H9 (cell line): Measurements from ENCODE around the gene ANGPTL5. TPM values are rescaled to one million over a fixed set of nuclear protein-coding genes. Genes with fewer than 3 reads are reported as not detected.

ENCODE experiments used
- DNase-seq: peaks from one replicate; pipeline ENCODE4 v3.0.0-alpha.2; 2017
- H2AFZ ChIP-seq: one replicate; pipeline ENCODE4 v1.6.1; 2013; ENCODE audit warnings: mild to moderate bottlenecking, low read length, control low read depth, moderate library complexity
- H2AK5ac ChIP-seq: 2 replicates; pipeline ENCODE4 v1.6.1; 2013; ENCODE audit warnings: low read length, control low read depth, mixed read lengths; ENCODE audit not compliant: insufficient read length
- H2BK120ac ChIP-seq: one replicate; pipeline ENCODE4 v1.6.1; 2013; ENCODE audit warnings: low read depth, mild to moderate bottlenecking, low read length, control low read depth, inconsistent platforms; ENCODE audit not compliant: poor library complexity, severe bottlenecking
- H2BK12ac ChIP-seq: 2 replicates; pipeline ENCODE4 v1.6.1; 2013; ENCODE audit warnings: low read length, control low read depth, mixed read lengths, low read depth; ENCODE audit not compliant: insufficient read length
- H2BK15ac ChIP-seq: 2 replicates; pipeline ENCODE4 v1.6.1; 2013; ENCODE audit warnings: low read depth, low read length, control low read depth
- H2BK20ac ChIP-seq: one replicate; pipeline ENCODE4 v1.6.1; 2013; ENCODE audit warnings: low read depth, mild to moderate bottlenecking, low read length, control low read depth, inconsistent platforms; ENCODE audit not compliant: poor library complexity, severe bottlenecking
- H2BK5ac ChIP-seq: 2 replicates; pipeline ENCODE4 v1.6.1; 2013; ENCODE audit warnings: low read length, control low read depth, mixed read lengths; ENCODE audit not compliant: insufficient read length
- H3K14ac ChIP-seq: 2 replicates; pipeline ENCODE4 v1.6.1; 2013; ENCODE audit warnings: low read length, control low read depth; ENCODE audit not compliant: insufficient read depth
- H3K18ac ChIP-seq: 2 replicates; pipeline ENCODE4 v1.6.1; 2013; ENCODE audit warnings: low read depth, mild to moderate bottlenecking, mixed read lengths, low read length, control low read depth; ENCODE audit not compliant: insufficient read length
- H3K23ac ChIP-seq: 2 replicates; pipeline ENCODE4 v1.6.1; 2013; ENCODE audit warnings: low read length, control low read depth, mixed read lengths, low read depth; ENCODE audit not compliant: insufficient read length
- H3K23me2 ChIP-seq: 2 replicates; pipeline ENCODE4 v1.6.1; 2013; ENCODE audit warnings: low read depth, mild to moderate bottlenecking, mixed read lengths, low read length, control low read depth; ENCODE audit not compliant: insufficient read length, poor library complexity, severe bottlenecking
- H3K27ac ChIP-seq: 2 replicates; pipeline ENCODE4 v1.5.1; 2013; ENCODE audit warnings: low read length, control low read depth, mixed read lengths, low read depth; ENCODE audit not compliant: insufficient read length
- H3K27me3 ChIP-seq: 2 replicates; pipeline ENCODE4 v1.6.1; 2013; ENCODE audit warnings: low read length, control low read depth, inconsistent platforms; ENCODE audit not compliant: insufficient read depth
- H3K4ac ChIP-seq: 2 replicates; pipeline ENCODE4 v1.6.1; 2013; ENCODE audit warnings: low read depth, mild to moderate bottlenecking, control low read depth, inconsistent platforms, low read length, moderate library complexity
- H3K4me1 ChIP-seq: 2 replicates; pipeline ENCODE4 v1.6.1; 2013; ENCODE audit warnings: low read length, control low read depth, inconsistent platforms; ENCODE audit not compliant: insufficient read depth
- H3K4me2 ChIP-seq: 2 replicates; pipeline ENCODE4 v1.6.1; 2013; ENCODE audit warnings: low read length, control low read depth, mixed read lengths; ENCODE audit not compliant: insufficient read length, insufficient read depth
- H3K56ac ChIP-seq: 2 replicates; pipeline ENCODE4 v1.6.1; 2013; ENCODE audit warnings: low read depth, mild to moderate bottlenecking, mixed read lengths, low read length, control low read depth; ENCODE audit not compliant: insufficient read length
- H3K79me1 ChIP-seq: 2 replicates; pipeline ENCODE4 v1.6.1; 2013; ENCODE audit warnings: low read depth, mild to moderate bottlenecking, moderate library complexity, low read length, control low read depth, inconsistent platforms; ENCODE audit not compliant: insufficient read depth, poor library complexity, severe bottlenecking
- H3K79me2 ChIP-seq: 2 replicates; pipeline ENCODE4 v1.6.1; 2013; ENCODE audit warnings: low read length, control low read depth, inconsistent platforms; ENCODE audit not compliant: insufficient read depth
- H3K9ac ChIP-seq: 2 replicates; pipeline ENCODE4 v1.6.1; 2013; ENCODE audit warnings: low read length, control low read depth, mixed read lengths; ENCODE audit not compliant: insufficient read length; ENCODE audit errors: extremely low read depth
- H3K9me3 ChIP-seq: one replicate; pipeline ENCODE4 v1.6.1; 2013; ENCODE audit warnings: low read depth, low read length, inconsistent platforms; ENCODE audit not compliant: control insufficient read depth
- H3T11ph ChIP-seq: one replicate; pipeline ENCODE4 v1.6.1; 2013; ENCODE audit warnings: mild to moderate bottlenecking, low read length, control low read depth, inconsistent platforms
- H4K20me1 ChIP-seq: one replicate; pipeline ENCODE4 v1.6.1; 2013; ENCODE audit not compliant: control insufficient read depth, insufficient read length, insufficient read depth
- H4K5ac ChIP-seq: 2 replicates; pipeline ENCODE4 v1.6.1; 2013; ENCODE audit warnings: low read depth, mild to moderate bottlenecking, mixed read lengths, low read length, control low read depth; ENCODE audit not compliant: insufficient read length
- H4K8ac ChIP-seq: replicated peaks from 2 replicates; pipeline ENCODE4 v1.6.1; 2013; ENCODE audit warnings: low read length, control low read depth, mixed read lengths, low read depth; ENCODE audit not compliant: insufficient read length
- H4K91ac ChIP-seq: 2 replicates; pipeline ENCODE4 v1.6.1; 2013; ENCODE audit warnings: low read depth, mild to moderate bottlenecking, moderate library complexity, mixed read lengths, low read length, control low read depth; ENCODE audit not compliant: insufficient read length
- H3K27ac Mint-ChIP-seq, 3 experiments: 2 replicates in 2 of 3; 3 replicates in 1 of 3; pipeline ENCODE4 v1.8.0; 2020 to 2021; ENCODE audit warnings: mixed read lengths in 3 of 3, mild to moderate bottlenecking in 1 of 3, moderate library complexity in 1 of 3
- H3K27me3 Mint-ChIP-seq: 2 replicates; pipeline ENCODE4 v1.8.0; 2021; ENCODE audit warnings: low read depth, mild to moderate bottlenecking, moderate library complexity, mixed read lengths
- H3K36me3 Mint-ChIP-seq, 3 experiments: 2 replicates in 2 of 3; 3 replicates in 1 of 3; pipeline ENCODE4 v1.8.0; 2020 to 2021; ENCODE audit warnings: low read depth in 3 of 3, mixed read lengths in 3 of 3; ENCODE audit not compliant: insufficient read depth in 1 of 3
- H3K4me1 Mint-ChIP-seq, 2 experiments: 2 replicates each; pipeline ENCODE4 v1.8.0; 2020; ENCODE audit warnings: mixed read lengths in 2 of 2
- H3K4me3 Mint-ChIP-seq, 2 experiments: 2 replicates in 1 of 2; 3 replicates in 1 of 2; pipeline ENCODE4 v1.8.0; 2020 to 2021; ENCODE audit warnings: mild to moderate bottlenecking in 2 of 2, mixed read lengths in 2 of 2, moderate library complexity in 1 of 2
- H3K9me3 Mint-ChIP-seq, 2 experiments: 2 replicates in 1 of 2; 3 replicates in 1 of 2; pipeline ENCODE4 v1.8.0; 2020; ENCODE audit warnings: mild to moderate bottlenecking in 2 of 2, mixed read lengths in 2 of 2, moderate library complexity in 1 of 2
- WGBS: extraction: QIAGEN DNeasy Blood & Tissue Kit; methylation state at CpG from one replicate; pipeline ENCODE4 v1.1.7; 2013; ENCODE audit warnings: missing lambda C conversion rate, low lambda C conversion rate, mixed read lengths; ENCODE audit not compliant: insufficient read length; ENCODE audit errors: extremely low coverage; 5-methylcytosine and 5-hydroxymethylcytosine counted together
- total RNA-seq: library from RNA; stranded (reverse); gene quantifications from 2 replicates; pipeline ENCODE4 v1.2.1, GENCODE V29; 2021
- TF ChIP-seq, protein P1 (sequence below): fragments of 200-600 bp; sonication (generic); conservative IDR thresholded peaks from 3 replicates; pipeline ENCODE4 v1.8.0; 2021; ENCODE audit warnings: antibody characterized with exemption, mild to moderate bottlenecking

Gene ANGPTL5
- total RNA-seq, 1 experiment from 2014 or later: not detected

DNA sequence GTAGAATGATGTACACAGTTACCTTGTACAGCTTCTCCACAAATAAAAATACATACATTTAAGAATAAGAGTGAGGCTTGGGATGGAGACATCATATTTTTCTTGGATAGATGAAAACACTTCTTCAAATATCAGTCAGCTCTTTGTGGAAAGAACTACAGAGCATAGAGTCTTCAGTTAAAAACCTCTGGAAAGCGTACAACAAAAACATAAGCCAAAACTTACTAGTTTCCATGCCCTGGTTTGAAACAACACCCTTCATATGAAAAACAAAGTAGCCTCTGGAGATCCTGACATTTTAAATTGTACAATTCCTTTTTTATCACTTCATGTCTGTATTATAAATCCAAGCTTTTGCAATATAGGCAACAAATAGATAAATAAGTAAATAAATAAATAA lies 8.5 kb downstream of the ANGPTL5 start:
- H3K9ac ChIP-seq: no peak overlapping the region
- H3T11ph ChIP-seq: no peak overlapping the region
- H3K14ac ChIP-seq: no peak overlapping the region
- Mint-ChIP-seq H3K4me1 (no peaks in the 10 kb centered on the region; a peak in 1 of 4 replicates), H3K27ac (no peak overlapping the region), H3K27me3 (no peaks in the 10 kb centered on the region), H3K9me3 (no peaks in the 10 kb centered on the region), H3K36me3 (no peaks in the 10 kb centered on the region), H3K4me3 (no peak overlapping the region)
- no peak overlapping the region for H3K27ac ChIP-seq
- no peaks in the 10 kb centered on the region for H4K20me1 ChIP-seq
- TF ChIP-seq, protein P1, sequence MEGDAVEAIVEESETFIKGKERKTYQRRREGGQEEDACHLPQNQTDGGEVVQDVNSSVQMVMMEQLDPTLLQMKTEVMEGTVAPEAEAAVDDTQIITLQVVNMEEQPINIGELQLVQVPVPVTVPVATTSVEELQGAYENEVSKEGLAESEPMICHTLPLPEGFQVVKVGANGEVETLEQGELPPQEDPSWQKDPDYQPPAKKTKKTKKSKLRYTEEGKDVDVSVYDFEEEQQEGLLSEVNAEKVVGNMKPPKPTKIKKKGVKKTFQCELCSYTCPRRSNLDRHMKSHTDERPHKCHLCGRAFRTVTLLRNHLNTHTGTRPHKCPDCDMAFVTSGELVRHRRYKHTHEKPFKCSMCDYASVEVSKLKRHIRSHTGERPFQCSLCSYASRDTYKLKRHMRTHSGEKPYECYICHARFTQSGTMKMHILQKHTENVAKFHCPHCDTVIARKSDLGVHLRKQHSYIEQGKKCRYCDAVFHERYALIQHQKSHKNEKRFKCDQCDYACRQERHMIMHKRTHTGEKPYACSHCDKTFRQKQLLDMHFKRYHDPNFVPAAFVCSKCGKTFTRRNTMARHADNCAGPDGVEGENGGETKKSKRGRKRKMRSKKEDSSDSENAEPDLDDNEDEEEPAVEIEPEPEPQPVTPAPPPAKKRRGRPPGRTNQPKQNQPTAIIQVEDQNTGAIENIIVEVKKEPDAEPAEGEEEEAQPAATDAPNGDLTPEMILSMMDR: no peak
- no peak overlapping the region for H2BK15ac ChIP-seq
- no peak overlapping the region for H3K23ac ChIP-seq
- H3K9me3 ChIP-seq: no peaks in the 10 kb centered on the region
- WGBS: no CpG with 5 or more reads among the region's 1 CpG
- no peak overlapping the region for H3K56ac ChIP-seq
- no peak overlapping the region for H2BK20ac ChIP-seq
- no peak overlapping the region for H4K5ac ChIP-seq
- H3K27me3 ChIP-seq: no peaks in the 10 kb centered on the region
- H3K4ac ChIP-seq: no peak overlapping the region
- H4K91ac ChIP-seq: no peak overlapping the region
- H2AK5ac ChIP-seq: no peak overlapping the region
- no peak overlapping the region for H2BK12ac ChIP-seq
- H2BK5ac ChIP-seq: no peak overlapping the region
- H2BK120ac ChIP-seq: no peak overlapping the region
- H3K79me1 ChIP-seq: no peaks in the 10 kb centered on the region
- no peak overlapping the region for H3K18ac ChIP-seq
- no peak overlapping the region for H3K4me2 ChIP-seq
- H2AFZ ChIP-seq: no peak overlapping the region
- H3K23me2 ChIP-seq: no peaks in the 10 kb centered on the region
- no peak overlapping the region for H4K8ac ChIP-seq
- no peak for DNase-seq
- no peaks in the 10 kb centered on the region for H3K79me2 ChIP-seq
- H3K4me1 ChIP-seq: no peaks in the 10 kb centered on the region
